ENCODE measurements around the gene LINC00632. TPM values are rescaled to one million over a fixed set of nuclear protein-coding genes. Genes with fewer than 3 reads are reported as not detected.

The LINC00632 gene
- polyA plus RNA-seq, 4 donors: 3.7 to 11.3 (median 7.1) TPM

DNA sequence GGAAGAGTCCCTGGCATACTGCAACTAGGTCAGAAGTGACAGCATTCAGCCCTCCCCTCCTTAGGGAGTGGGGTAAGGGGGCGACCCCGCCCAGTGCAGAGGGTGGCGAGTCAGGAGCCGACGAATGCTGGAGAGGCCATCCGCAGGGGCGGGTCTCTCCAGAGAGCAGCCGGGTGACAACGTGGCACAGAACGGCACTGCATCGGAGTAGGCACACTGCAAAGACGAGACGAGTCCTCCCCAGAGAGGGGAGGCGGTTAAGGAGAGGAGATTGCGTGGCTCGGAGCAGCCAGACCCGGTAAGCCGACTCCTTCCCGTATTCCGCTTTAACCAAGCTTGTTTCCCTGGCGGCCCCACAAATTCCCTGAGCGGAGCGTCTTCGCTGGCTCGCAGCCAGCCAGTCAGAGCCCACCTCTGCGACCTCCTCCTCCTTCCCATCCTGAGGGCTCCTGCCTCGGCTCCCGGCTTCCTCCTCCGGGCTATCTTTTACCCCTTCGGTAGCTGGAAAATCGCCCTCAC is 54.9 kb downstream of the LINC00632 start:
- DNase-seq (ENCODE audit: low read depth in 4 of 4, low spot score in 3 of 4): no peak

DNA sequence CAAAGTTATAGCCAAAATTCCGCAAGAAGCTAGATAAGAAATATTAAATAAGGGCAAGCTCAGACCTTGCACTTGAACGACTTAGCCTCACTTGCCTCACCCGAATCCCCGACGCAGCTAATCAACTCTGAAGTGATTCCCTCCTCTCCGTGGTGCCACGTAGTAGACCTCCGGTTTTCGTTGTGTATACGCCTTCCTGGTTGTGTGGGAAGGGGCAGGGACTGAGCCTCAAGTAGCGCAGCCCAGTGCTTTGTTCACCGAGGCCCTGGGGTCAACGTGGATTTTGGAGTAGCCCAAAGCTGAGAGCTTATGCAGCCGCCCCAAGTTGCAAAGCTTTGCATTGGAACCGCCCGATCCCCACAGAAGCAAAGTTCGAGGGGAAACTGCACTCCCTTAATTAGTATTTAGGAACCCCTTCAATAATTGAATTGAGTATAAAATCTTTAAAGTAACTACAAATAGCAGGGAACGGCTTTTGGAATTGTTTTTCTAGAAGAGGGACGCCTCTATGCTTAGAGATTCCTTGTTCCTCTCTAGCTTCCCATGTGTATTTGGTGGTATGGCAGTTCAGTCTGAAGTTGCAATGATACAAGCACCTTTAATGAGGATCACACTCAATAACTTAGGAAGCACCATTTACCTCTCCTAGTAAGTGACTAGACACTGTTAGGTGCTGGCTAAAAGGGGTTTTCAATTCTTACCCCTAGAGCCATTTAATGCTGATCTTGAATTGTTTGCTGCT is 55.7 kb downstream of the LINC00632 start:
- no peak for DNase-seq (ENCODE audit: low read depth in 4 of 4, low spot score in 3 of 4)

DNA sequence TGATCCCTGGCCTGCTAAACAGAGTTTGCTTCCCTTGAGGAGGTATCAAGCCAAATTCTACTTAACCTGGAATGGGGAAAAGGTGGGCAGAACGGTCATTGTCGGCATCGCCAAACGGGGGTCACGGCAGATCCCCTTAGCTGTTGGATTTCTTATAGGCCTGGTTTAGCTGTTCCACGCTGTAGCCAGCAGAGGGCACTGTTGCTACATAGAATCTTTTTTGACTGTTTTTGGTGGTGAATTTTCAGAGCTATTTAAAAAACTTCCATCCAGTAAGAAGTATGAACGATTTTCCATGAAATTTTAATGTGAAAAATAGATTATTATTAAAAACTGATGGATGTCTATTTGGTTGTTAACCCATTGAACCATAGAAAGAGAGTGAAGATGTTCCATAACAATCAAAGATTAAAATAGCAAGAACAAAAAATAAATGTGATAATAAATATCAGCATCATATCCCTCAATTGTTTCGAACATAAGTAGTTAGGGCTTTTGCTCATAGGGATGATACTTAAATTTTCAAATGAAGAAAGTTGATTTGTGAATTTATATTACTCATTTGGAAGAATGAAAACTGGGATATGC is 56.6 kb downstream of the LINC00632 start:
- peak in 1 of 4 donors; percentile 39 for DNase-seq (ENCODE audit: low read depth in 4 of 4, low spot score in 3 of 4)

DNA sequence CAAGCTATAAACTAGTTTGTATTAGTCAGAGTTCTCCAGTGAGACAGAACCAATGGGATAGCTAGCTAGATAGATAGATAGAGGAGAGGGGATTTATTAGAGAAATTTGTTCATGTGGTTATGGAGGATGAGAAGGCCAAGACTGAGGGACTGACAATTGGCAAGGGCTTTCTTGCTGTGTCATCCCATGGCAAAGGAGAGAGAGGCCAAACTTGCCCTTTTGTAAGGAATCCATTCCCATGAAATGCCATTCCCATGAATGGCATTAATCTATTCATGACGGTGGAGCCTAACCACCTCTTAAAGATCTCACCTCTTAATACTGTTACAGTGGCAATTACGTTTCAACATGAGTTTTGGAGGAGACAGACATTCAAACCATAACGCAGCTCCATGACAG is 58.1 kb downstream of the LINC00632 start:
- DNase-seq (ENCODE audit: low read depth in 4 of 4, low spot score in 3 of 4): no peak

DNA sequence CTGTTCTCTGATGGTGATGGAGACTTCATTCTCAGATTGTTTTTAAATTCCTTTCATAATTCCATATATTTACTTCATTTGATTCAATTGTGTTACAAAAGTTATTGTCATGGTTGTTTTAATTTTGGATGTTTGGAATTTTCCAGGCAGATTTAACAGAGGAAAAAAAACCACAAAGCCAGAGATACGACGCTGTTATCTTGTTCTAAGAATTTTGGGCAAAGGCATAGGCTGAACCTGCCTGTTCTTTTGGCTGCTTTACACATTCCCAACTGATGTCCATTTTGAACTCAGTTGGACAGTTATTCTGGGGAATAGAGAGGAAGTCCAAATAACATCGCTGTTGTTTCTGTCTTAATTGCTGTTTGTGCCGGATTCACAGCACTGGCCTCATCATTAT is 65.7 kb downstream of the LINC00632 start:
- no peak for DNase-seq (ENCODE audit: low read depth in 4 of 4, low spot score in 3 of 4)

DNA sequence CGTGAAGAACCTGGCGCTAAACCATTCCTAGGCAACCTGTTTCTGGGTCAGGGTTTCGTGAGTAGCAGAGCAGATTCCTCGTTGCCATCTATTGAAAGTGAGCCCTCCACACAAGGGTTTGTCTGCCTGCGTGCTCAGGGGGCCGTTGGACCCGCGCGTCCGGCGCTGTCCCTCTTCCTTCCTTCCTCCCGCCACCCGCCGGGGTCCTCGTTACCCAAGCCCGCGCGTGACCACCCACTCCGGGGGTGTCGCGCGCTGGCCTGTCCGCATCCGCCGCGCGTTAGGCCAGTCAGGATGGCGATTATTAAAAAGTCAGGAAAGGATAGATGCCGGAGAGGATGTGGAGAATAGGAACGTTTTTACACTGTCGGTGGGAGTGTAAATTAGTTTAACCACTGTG is 66.8 kb downstream of the LINC00632 start:
- DNase-seq (ENCODE audit: low read depth in 4 of 4, low spot score in 3 of 4): no peak

DNA sequence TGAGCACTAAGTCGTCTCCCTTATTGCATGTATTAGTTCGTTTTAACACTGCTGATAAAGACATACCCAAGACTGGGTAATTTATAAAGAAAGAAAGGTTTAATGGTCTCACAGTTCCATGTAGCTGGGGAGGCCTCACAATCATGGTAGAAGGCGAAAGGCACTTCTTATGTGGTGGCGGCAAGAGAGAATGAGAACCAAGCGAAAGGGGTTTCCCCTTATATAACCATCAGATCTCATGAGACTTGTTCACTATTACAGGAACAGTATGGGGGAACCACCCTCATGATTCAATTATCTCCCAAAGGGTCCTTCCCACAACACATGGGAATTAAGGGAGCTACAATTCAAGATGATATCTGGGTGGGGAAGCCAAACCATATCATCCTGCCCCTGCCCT is 85.1 kb downstream of the LINC00632 start:
- DNase-seq (ENCODE audit: low read depth in 4 of 4, low spot score in 3 of 4): no peak

DNA sequence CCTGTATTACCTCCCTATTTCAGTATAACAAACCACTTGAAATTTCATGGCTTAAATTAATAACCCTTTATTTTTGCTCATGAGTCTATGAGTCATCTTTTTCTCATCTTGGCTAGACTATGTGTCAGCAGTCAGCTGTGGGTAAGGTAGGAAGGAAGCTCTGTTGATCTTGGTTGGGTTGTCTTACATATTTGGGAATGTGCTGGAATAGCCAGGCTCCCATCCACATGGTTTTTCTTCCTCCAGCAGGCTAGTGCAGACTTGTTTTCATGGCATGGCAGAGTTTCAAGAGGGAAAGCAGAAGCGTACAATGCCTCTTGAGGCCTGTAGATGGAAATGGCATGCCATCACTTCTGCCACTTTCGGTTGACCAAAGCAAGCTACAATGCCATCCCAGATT is 89.7 kb downstream of the LINC00632 start:
- DNase-seq (ENCODE audit: low read depth in 4 of 4, low spot score in 3 of 4): no peak

DNA sequence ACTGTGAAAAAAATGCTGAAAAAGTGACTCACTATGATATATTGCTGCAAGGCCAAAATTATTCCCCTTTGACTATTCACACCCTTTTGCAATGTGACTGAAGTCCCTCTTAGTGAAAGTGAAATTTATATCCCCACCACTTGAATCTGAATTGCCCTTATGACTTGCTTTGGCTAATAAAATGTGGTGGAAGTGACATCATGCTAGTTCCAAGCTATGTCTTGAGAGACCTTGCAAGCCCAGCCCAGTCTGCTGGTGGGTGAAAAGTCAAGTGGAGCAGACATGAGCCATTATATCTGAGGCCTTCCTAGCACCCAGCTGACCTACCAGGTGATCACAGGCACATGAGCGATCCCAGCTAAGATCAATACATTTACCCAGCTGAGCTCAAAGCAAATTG is 94.7 kb downstream of the LINC00632 start:
- DNase-seq (ENCODE audit: low read depth in 4 of 4, low spot score in 3 of 4): no peak

DNA sequence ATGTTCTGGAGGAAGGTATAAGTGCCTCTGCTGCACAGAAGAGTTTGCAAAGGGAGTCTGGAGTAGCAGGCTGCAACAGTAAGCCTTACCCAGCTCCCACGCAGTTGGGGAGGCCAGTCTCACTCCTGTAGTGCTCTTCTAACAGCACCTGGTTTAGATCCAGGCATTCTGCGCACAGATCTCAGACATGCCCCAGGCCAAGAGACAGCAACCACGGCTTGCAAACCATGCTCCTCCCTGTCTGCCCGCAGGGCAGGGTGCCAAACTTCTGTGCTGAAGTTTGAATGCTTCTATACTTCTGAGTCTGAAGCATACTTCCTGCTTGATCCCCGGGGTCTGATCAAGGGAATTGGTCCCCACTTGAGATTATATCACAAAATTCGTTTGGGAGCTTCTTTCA is 106.3 kb downstream of the LINC00632 start:
- DNase-seq (ENCODE audit: low read depth in 4 of 4, low spot score in 3 of 4): no peak

DNA sequence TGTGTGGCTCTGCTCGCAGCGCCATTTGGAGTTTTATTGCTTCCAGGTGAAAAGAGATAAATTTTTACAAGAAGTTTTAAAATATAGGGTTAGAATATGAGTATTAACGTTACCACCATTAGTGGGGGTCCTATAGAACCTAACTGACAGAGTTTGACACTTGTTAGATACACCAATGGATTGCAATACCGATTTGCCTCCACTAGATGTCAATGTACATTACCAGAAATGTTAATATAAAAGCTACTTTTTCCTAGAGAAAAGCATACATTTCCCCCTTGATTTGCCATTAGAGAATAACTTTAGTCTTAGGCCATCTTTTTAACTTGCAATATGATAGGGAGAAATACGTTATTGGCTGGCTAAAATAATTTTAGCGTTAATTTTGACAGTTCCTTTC is 108.4 kb downstream of the LINC00632 start:
- DNase-seq (ENCODE audit: low read depth in 4 of 4, low spot score in 3 of 4): no peak

DNA sequence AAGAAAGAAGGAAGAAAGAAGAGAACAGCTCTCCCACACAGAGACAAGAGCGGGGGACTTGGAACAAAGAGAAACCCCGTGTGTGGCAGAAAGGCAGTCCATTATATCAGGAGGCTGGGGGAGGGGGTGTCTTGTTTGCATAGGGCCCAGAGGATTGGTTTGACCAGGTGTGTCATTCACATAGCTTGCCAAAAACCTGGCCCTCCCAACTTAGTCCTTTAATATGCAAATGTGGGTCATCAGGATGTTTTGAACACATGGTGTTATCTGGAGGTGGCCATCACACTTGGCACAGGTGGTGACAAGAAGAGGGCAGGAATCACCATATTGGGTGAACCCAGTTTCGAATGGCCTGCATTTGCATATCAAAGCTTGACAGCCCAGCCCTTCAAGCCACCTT is 111.7 kb downstream of the LINC00632 start:
- no peak for DNase-seq (ENCODE audit: low read depth in 4 of 4, low spot score in 3 of 4)

DNA sequence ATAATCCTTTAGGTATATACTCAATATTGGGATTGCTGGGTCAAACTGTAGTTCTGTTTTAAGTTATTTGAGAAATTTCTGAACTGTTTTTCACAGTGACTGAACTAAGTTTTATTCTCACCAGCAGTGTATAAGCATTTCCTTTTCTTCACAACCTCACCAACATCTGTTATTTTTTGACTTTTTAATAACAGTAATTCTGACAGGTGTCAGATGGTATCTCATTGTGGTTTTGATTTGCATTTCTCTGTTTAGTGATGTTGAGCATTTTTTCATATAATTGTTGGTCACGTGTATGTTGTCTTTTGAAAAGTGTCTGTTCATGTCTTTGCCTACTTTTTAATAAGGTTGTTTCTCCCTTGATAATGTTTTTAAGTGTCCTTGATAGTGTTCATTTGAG is 112.6 kb downstream of the LINC00632 start:
- no peak for DNase-seq (ENCODE audit: low read depth in 4 of 4, low spot score in 3 of 4)

DNA sequence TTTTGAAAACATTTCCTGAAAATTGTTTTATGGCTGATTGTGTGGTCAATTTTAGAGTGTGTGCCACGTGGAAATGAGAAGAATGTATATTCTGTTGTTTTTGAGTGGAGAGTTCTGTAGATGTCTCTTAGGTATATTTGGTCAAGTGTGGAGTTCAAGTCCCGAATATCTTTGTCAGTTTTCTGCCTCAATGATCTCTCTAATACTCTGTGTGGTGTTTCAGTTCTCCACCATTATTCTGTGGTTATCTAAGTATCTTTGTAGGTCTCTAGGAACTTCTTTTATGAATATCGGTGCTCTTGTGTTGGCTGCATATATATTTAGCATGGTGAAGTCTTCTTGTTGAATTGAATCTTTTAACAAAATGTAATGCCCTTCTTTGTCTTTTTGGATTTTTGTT is 113.3 kb downstream of the LINC00632 start:
- no peak for DNase-seq (ENCODE audit: low read depth in 4 of 4, low spot score in 3 of 4)

DNA sequence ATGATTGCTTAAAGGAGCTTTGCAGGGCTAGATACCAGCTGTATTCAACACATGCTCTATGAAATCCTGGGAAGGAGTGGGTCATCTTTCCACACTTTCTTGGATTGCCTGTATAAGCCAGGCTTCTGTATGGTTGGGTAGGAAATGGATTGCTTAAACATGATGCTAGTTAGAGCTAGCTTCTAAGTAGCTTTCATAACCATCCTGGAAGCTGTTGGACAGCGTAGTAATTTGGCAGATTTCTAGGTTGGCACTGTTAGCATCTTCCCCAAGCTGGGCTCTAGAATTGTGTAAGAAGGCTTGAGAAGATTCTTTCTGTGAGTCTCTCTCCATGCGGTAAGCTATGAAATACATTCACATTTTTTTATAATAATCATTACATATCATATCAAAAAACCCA is 127.3 kb downstream of the LINC00632 start:
- no peak for DNase-seq (ENCODE audit: low read depth in 4 of 4, low spot score in 3 of 4)

Other genes starting within 250 kb of the LINC00632 start
- gene SOX3, start 204.7 kb upstream of the LINC00632 start, polyA plus RNA-seq (ENCODE audit: insufficient read length in 4 of 4): not detected

Measured in left renal pelvis (tissue), 4 donors.